K562 (cell line): ENCODE data around the gene ZDHHC1. TPM values are rescaled to one million over a fixed set of nuclear protein-coding genes. Genes with fewer than 3 reads are reported as not detected.
A peak's percentile ranks its signal among the peaks of the same experiment; 100 is the strongest.

Experiments used
- ATAC-seq: fragments of 200-7000 bp; cut with Tn5 transposase; 3 replicates; pipeline ENCODE4 v1.9.1; 2020; ENCODE audit warnings: moderate library complexity
- BruUV-seq: library from RNA; stranded (reverse); fragments of 400-500 nt; replicated peaks from 2 replicates; lab custom pipeline; 2021; lab: Mats Ljungman, UMichigan
- CTCF ChIA-PET: fragments of 300-600 bp; formaldehyde crosslinking; extraction: SDS; loops from one replicate; lab custom pipeline; 2021; ENCODE audit warnings: low intra/inter-chr PET ratio; lab: Yijun Ruan, JAX
- POLR2A ChIA-PET: fragments of 300-600, 350-650 bp; sonication (Branson Sonifier 250); formaldehyde crosslinking; extraction: SDS; loops from one replicate; lab custom pipeline; 2021; ENCODE audit warnings: antibody characterized with exemption, inconsistent platforms; lab: Yijun Ruan, JAX
- DNase-seq, 4 experiments: peaks; one replicate each; pipeline versions ENCODE4 v3.0.0 to v3.0.0-alpha.2; 2011 to 2018; ENCODE audit warnings: low spot score in 3 of 4, mixed read lengths in 3 of 4; ENCODE audit errors: extremely low read depth in 1 of 4
- FAIRE-seq: peaks from 2 replicates; lab custom pipeline; 2011; peaks lifted over from hg19 to GRCh38; lab: Jason Lieb, UNC
- H2AFZ ChIP-seq: 2 replicates; pipeline ENCODE4 v1.6.0; 2011; ENCODE audit warnings: low read depth, low read length, control low read depth, inconsistent platforms
- H3K27ac ChIP-seq: fragments of 200-600 bp; 3 replicates; pipeline ENCODE4 v1.8.0; 2011; ENCODE audit warnings: low read depth, mild to moderate bottlenecking, control low read depth, inconsistent platforms, low read length, moderate library complexity, mixed read lengths; ENCODE audit errors: extremely low read depth
- H3K27me3 ChIP-seq, 2 experiments: fragments of 300-600 bp in 1 of 2; 2 replicates in 1 of 2; 3 replicates in 1 of 2; pipeline versions ENCODE4 v1.6.0 to v1.8.0; 2011; ENCODE audit warnings: inconsistent platforms in 2 of 2, low read length in 2 of 2, mild to moderate bottlenecking in 1 of 2, mixed read lengths in 1 of 2, moderate library complexity in 1 of 2; ENCODE audit not compliant: control insufficient read depth in 2 of 2, insufficient read depth in 2 of 2
- H3K36me3 ChIP-seq: fragments of 300-600 bp; 3 replicates; pipeline ENCODE4 v1.8.0; 2011; ENCODE audit warnings: mild to moderate bottlenecking, low read length, inconsistent platforms; ENCODE audit not compliant: control insufficient read depth, insufficient read depth
- H3K4me1 ChIP-seq, 2 experiments: fragments of 200-600 bp in 1 of 2; replicated peaks in 1 of 2; 2 replicates in 1 of 2; 3 replicates in 1 of 2; pipeline versions ENCODE4 v1.5.1 to v1.8.0; 2011; ENCODE audit warnings: inconsistent platforms in 2 of 2, low read length in 2 of 2, mild to moderate bottlenecking in 1 of 2, mixed read lengths in 1 of 2, moderate library complexity in 1 of 2; ENCODE audit not compliant: control insufficient read depth in 2 of 2, insufficient read depth in 2 of 2
- H3K4me2 ChIP-seq: 2 replicates; pipeline ENCODE4 v1.6.1; 2011; ENCODE audit warnings: low read length, control low read depth, inconsistent platforms, mixed read lengths; ENCODE audit not compliant: insufficient read depth
- H3K4me3 ChIP-seq: fragments of 200-600 bp; sonication (generic), shearing (Covaris generic); 2 replicates; pipeline ENCODE4 v1.5.1; 2016; ENCODE audit warnings: control low read depth, inconsistent platforms
- H3K79me2 ChIP-seq: fragments of 200-600 bp; 3 replicates; pipeline ENCODE4 v1.8.0; 2011; ENCODE audit warnings: low read length, inconsistent platforms; ENCODE audit not compliant: control insufficient read depth, insufficient read depth
- H3K9ac ChIP-seq, 2 experiments: 2 replicates each; pipeline versions ENCODE4 v1.6.0 to v1.6.1; 2011; ENCODE audit warnings: low read depth in 2 of 2, low read length in 2 of 2, control low read depth in 1 of 2, inconsistent platforms in 1 of 2, mild to moderate bottlenecking in 1 of 2, mixed read lengths in 1 of 2; ENCODE audit not compliant: insufficient read depth in 1 of 2
- H3K9me1 ChIP-seq: one replicate; pipeline ENCODE4 v1.6.0; 2011; ENCODE audit warnings: inconsistent platforms, mild to moderate bottlenecking, low read length, moderate library complexity; ENCODE audit not compliant: control insufficient read depth, insufficient read depth
- H3K9me3 ChIP-seq: replicated peaks from 2 replicates; pipeline ENCODE4 v1.5.1; 2011; ENCODE audit warnings: low read depth, low read length, inconsistent platforms; ENCODE audit not compliant: control insufficient read depth, insufficient read depth
- H4K20me1 ChIP-seq: replicated peaks from 2 replicates; pipeline ENCODE4 v1.6.1; 2011; ENCODE audit warnings: low read length, inconsistent platforms, mixed read lengths; ENCODE audit not compliant: control insufficient read depth, insufficient read depth
- CCAR2 ChIP-seq: fragments of 200-400 bp; formaldehyde crosslinking; IDR thresholded peaks from 2 replicates; pipeline ENCODE4 v1.6.1; 2017; ENCODE audit warnings: mild to moderate bottlenecking, low read depth, low read length
- DLX4 ChIP-seq: fragments of 250-450 bp; sonication (Bioruptor Pico); IDR thresholded peaks from 2 replicates; pipeline ENCODE4 v1.6.1; 2021; ENCODE audit warnings: mild to moderate bottlenecking
- GABPA ChIP-seq: fragments of 200-800 bp; sonication (Bioruptor generic); conservative IDR thresholded peaks from 2 replicates; pipeline ENCODE4 v1.6.1; 2016; ENCODE audit warnings: low read depth, missing genetic modification characterization, missing compliant biosample characterization
- MEIS2 ChIP-seq: fragments of 450-650 bp; IDR thresholded peaks from 2 replicates; pipeline ENCODE4 v1.6.1; 2014; ENCODE audit warnings: mild to moderate bottlenecking; ENCODE audit not compliant: partially characterized antibody
- ZNF316 ChIP-seq: fragments of 450-650 bp; IDR thresholded peaks from 2 replicates; pipeline ENCODE4 v1.6.1; 2016
- ZNF740 ChIP-seq, 3 experiments: fragments of 200-800 bp in 1 of 3; sonication (Bioruptor generic) in 1 of 3; sonication (generic) in 1 of 3; formaldehyde crosslinking in 1 of 3; IDR thresholded peaks; 2 replicates each; pipeline versions ENCODE4 v1.6.1 to v1.8.0; 2016 to 2022; ENCODE audit warnings: mild to moderate bottlenecking in 2 of 3, missing compliant biosample characterization in 2 of 3, missing genetic modification characterization in 2 of 3, missing genetic modification reagents in 1 of 3
- WGBS: fragments of 100-300 bp; shearing (Covaris generic); methylation state at CpG from one replicate; pipeline ENCODE4 v1.1.6; 2016; ENCODE audit warnings: low coverage, mixed read lengths; ENCODE audit not compliant: insufficient coverage; ENCODE audit errors: missing lambda C conversion rate; 5-methylcytosine and 5-hydroxymethylcytosine counted together
- in situ Hi-C: fragments of 300-500 bp; cut with MboI; formaldehyde crosslinking; loops from 4 replicates; pipeline ENCODE4 v1.15.0; 2018; ENCODE audit warnings: inconsistent platforms, mixed read lengths
- intact Hi-C: fragments of 100-400 bp; cut with micrococcal nuclease; formaldehyde crosslinking; loops from 2 replicates; pipeline ENCODE4 v1.14.2; 2022
- polyA plus RNA-seq, 8 experiments: library from polyadenylated mRNA; depleted of rRNA in 4 of 8; stranded (reverse) in 5 of 8; unstranded in 3 of 8; fragments of >200 nt; fragmentation: Nextera tagmentation in 2 of 8; fragmentation: Illumina TruSeq in 1 of 8; extraction: Ambion mirVana in 2 of 8; extraction: Trizol in 1 of 8; gene quantifications; 2 replicates each; pipeline versions ENCODE4 v1.2.1 to v1.2.3, GENCODE V29; 2011 to 2014; ENCODE audit warnings: inconsistent platforms in 1 of 8, missing spikeins in 1 of 8
- total RNA-seq, 7 experiments: library from RNA; depleted of rRNA in 6 of 7; stranded (reverse); fragments of >200 nt in 6 of 7; fragmentation: Illumina TruSeq in 2 of 7; extraction: Trizol in 2 of 7; gene quantifications; 2 replicates each; pipeline versions ENCODE4 v1.2.1 to v1.2.3, GENCODE V29; 2011 to 2021; ENCODE audit warnings: low replicate concordance in 1 of 7

Gene ZDHHC1
- total and polyA plus RNA-seq, 9 of the 15 experiments (the other 6 are each of a cell fraction or from before 2014, with no cell fraction given): 0.06 to 0.77 (median 0.25) TPM; not detected in 4

- WGBS: 43% methylated on average over 7 of the region's 13 CpGs
- ChIA-PET CTCF (interaction anchor here (0.6 to 1.5 kb wide), 2 partner anchors 31 to 33 kb away, joined by 3 to 5 read pairs; no protein-coding TSS in a partner anchor), POLR2A (no interaction called here)
- no peaks in the 10 kb centered on the region for H3K9me3 ChIP-seq
- intact Hi-C loops: no loop called here
- FAIRE-seq (no peak), DNase-seq (peak in 1 of 4 experiments; percentile 30), ATAC-seq (no peak)
- H3K4me3 ChIP-seq: peak overlapping the region; percentile 38
- peak overlapping the region; percentile 62; the same call in 1 of the 2 replicates for H3K4me2 ChIP-seq
- TF ChIP-seq DLX4 (CRISPR knock-in tag) (no peak), GABPA (tag) (peak; percentile 45), CCAR2 (no peak), ZNF740 (CRISPR knock-in tag; IDR thresholded peaks at IDR 0.05) (0 out of 2 replicates have a peak, but pooled peaks have one; percentile 4), ZNF740 (tag; IDR thresholded peaks at IDR 0.05) (peak in 1 of 2 experiments; percentile 66; a peak in 1 of 4 replicates), ZNF316 (0 out of 2 replicates have a peak, but pooled peaks have one; percentile 2), MEIS2 (peak; percentile 32)
- in situ Hi-C loops: no loop called here
- H3K9ac ChIP-seq: peak overlapping the region; percentile 4 to 88; a peak in 1 of 4 replicates
- no TSS peak for BruUV-seq
- peaks cover 6 to 39% of the 10 kb centered on the region in 2 experiments; a peak in 3 of 5 replicates for H3K4me1 ChIP-seq
- peaks cover 3% of the 10 kb centered on the region for H3K9me1 ChIP-seq
- H3K27ac ChIP-seq: no peak overlapping the region
- H3K36me3 ChIP-seq: peaks cover under 1% of the 10 kb centered on the region; the same call in 1 of the 3 replicates
- H4K20me1 ChIP-seq: peaks cover 13% of the 10 kb centered on the region; the same call in 1 of the 2 replicates
- peak overlapping the region; percentile 71 for H2AFZ ChIP-seq
- 0 out of 5 replicates have a peak, but pooled peaks cover 0 to 2% of the 10 kb centered on the region in 2 experiments for H3K27me3 ChIP-seq
- H3K79me2 ChIP-seq: no peaks in the 10 kb centered on the region
Measured at GRCh38 chr16:67431775-67432505, 15.7 kb upstream of the ZDHHC1 start.
